Measurements from ENCODE around the gene FHIP1B.

DNA sequence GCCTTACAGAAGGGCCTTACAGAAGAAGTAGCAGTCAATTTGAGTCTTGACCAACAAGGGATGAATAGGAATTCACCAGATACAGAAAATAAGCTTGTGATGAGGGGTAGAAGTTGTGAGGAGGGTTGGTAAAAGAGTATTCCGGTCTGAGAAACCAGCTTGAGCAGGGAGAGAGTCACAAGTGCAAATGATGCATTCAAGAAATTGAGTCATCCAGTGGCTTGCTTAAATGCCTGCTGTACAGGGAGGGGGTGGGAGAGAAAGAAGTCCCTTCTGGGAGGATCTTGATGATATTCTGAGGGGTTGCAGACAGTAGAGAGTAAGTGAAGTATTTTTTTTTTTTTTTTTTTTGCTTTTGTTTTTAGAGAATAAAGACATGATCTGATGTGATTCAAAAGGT is 34.4 kb upstream of the FHIP1B start:
- TF ChIP-seq, protein P1, sequence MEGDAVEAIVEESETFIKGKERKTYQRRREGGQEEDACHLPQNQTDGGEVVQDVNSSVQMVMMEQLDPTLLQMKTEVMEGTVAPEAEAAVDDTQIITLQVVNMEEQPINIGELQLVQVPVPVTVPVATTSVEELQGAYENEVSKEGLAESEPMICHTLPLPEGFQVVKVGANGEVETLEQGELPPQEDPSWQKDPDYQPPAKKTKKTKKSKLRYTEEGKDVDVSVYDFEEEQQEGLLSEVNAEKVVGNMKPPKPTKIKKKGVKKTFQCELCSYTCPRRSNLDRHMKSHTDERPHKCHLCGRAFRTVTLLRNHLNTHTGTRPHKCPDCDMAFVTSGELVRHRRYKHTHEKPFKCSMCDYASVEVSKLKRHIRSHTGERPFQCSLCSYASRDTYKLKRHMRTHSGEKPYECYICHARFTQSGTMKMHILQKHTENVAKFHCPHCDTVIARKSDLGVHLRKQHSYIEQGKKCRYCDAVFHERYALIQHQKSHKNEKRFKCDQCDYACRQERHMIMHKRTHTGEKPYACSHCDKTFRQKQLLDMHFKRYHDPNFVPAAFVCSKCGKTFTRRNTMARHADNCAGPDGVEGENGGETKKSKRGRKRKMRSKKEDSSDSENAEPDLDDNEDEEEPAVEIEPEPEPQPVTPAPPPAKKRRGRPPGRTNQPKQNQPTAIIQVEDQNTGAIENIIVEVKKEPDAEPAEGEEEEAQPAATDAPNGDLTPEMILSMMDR (IDR thresholded peaks at IDR 0.05) = no peak
- no peak for TF ChIP-seq POLR2A (IDR thresholded peaks at IDR 0.05)

Measured in heart left ventricle (tissue), 13 donors.